Measurements from ENCODE around the gene SEL1L3.

The SEL1L3 gene

DNA sequence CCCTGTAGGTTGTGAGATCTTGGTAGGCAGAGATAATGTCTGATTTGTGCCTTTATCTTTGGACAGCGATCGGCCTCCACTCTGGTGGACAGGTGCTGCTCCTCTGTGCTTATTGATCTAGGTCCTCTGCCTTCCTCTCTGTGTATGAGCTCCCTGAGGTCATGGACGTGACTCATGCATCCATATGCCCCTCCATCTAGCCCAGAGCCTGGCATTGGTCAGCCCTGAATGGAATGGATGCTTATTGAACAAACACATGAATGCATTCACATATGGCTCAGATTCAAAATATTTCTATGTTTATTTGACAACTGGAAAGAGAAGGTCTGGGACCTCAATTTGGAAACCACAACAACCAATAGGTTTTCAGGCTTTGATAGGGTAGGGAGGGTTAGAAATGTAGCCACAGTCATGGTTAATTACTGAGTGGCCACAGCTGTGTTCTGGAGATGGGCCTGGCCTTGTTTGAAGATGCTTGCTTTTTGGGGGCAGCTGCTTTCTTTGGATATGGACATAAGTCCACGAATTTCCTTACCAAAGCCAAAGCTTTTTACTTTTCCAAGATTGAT lies 76.2 kb downstream of the SEL1L3 start:
- no peak overlapping the region for H3K27ac ChIP-seq
- TF ChIP-seq, protein P1, sequence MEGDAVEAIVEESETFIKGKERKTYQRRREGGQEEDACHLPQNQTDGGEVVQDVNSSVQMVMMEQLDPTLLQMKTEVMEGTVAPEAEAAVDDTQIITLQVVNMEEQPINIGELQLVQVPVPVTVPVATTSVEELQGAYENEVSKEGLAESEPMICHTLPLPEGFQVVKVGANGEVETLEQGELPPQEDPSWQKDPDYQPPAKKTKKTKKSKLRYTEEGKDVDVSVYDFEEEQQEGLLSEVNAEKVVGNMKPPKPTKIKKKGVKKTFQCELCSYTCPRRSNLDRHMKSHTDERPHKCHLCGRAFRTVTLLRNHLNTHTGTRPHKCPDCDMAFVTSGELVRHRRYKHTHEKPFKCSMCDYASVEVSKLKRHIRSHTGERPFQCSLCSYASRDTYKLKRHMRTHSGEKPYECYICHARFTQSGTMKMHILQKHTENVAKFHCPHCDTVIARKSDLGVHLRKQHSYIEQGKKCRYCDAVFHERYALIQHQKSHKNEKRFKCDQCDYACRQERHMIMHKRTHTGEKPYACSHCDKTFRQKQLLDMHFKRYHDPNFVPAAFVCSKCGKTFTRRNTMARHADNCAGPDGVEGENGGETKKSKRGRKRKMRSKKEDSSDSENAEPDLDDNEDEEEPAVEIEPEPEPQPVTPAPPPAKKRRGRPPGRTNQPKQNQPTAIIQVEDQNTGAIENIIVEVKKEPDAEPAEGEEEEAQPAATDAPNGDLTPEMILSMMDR (conservative IDR thresholded peaks at IDR 0.05): no peak

DNA sequence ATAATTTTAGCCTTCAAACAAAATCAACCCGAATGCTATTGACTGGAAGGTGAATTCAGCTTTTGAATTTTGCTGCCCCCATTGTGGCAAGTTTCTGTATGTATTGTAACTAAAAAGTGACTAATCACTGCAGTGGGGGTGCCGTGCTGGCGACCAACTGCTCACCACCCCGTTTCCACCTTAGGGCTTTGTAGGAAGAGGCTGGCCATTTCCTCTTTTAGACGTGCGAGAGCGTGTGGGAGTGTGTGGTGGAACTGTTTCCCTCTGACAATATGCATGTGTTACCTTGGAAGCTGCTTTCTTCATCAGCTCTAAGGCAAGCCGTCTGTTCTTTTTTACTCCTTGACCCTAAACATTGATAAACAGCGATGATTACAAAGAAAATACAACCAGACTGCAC lies 78.8 kb downstream of the SEL1L3 start:
- TF ChIP-seq, protein P1 (conservative IDR thresholded peaks at IDR 0.05): no peak

DNA sequence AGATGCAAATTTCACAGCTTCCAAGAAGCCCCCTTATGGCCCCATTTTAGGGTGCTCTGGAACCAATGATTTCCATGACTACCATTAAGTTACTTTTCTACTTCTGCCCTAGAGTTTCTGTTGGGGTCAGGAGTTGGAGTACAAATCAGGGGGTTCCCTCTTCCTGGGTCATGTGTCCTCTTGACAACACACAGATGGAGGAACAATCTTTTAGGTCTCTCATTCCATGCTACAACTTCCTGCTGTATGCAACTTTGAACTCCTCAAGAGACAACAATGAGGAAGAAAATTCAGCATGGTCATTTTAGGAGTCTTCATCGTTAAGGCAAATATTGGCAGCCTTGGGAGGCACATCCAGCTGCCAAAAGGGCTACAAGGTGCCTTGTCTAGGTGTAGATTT lies 79.7 kb downstream of the SEL1L3 start:
- no peak overlapping the region for H3K27ac ChIP-seq

More for the DNA sequence above, 78.8 kb downstream of the SEL1L3 start:
- H3K27ac ChIP-seq: no peak overlapping the region

DNA sequence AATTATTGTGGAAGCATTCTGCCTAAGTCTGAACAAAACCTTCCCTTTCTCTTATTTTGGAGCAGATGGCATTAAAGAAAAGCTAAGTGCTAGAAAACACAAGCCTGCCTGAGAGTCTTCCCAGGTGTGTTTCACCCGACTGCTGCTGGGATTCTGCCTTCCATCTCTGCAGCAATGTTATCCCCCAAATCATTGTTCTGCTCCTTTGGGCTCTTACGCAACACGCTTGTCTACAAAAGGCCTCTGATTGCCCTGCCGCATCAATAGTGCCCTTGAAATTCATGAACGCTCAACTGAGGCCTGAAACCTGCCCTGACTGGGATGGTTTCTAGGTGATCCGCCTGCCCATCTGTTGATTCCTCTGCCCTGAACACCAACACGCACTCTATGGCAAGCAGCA lies 80.3 kb downstream of the SEL1L3 start:
- no peak overlapping the region for H3K27ac ChIP-seq
- TF ChIP-seq, protein P1 (conservative IDR thresholded peaks at IDR 0.05): no peak

More for the DNA sequence above, 79.7 kb downstream of the SEL1L3 start:
- TF ChIP-seq, protein P1 (conservative IDR thresholded peaks at IDR 0.05): no peak

DNA sequence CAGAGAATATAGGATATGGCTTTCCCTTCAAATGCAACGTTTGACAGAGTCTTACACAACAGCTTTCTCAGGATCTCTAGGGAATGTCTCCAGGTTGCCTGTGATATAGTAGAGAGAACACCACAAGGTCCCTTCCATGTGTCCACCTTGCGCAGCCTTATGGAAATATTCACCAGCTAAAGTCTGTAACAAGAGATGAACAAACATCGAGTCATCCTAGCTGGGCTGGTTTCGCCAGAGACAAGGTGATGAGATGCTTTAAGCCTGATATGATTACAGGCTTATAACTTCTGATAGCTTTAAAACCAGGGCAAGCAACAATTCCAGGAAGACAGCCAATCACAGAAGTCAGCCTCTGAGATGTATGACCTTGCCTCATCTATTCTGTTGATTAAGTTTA lies 83.8 kb downstream of the SEL1L3 start:
- TF ChIP-seq, protein P1 (conservative IDR thresholded peaks at IDR 0.05): no peak
- no peak overlapping the region for H3K27ac ChIP-seq

DNA sequence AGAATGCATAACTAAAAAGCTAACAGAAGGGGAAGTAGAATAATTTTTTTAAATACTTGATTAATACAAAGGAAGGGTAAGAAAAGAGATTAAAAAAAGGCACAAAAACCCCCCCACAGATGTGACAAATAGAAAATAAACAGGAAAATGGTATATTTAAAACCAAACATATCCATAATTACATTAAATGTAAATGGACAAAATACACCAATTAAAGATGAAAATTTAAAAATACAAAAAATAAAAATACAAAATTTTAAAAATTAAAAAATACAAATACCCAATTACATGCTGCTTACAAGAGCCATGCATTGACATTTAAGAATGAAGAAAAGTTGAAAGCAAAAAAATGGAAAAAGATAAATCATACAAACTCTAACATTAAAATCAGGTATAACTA lies 86.0 kb downstream of the SEL1L3 start:
- no peak overlapping the region for H3K27ac ChIP-seq

DNA sequence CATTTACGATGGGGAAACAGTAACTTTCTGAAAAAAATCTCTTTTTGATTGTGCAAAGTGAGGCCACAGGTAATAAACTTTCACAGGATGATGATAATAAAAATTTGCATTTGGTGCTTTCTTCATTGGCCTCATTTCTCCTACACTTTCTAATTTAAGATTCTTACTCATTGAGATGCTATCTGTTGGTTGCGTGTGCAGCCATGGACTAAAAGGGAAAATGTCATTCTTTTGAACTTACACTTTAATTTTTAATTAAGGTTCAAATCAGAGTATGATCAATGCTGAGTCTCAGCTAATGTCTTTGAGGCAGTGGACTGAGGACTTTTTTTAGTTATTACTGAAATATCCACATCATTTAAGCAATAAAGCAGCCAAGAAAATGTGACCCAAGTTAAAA lies 87.6 kb downstream of the SEL1L3 start:
- TF ChIP-seq, protein P1 (conservative IDR thresholded peaks at IDR 0.05): no peak
- H3K27ac ChIP-seq: no peak overlapping the region

More for the DNA sequence above, 86.0 kb downstream of the SEL1L3 start:
- TF ChIP-seq, protein P1 (conservative IDR thresholded peaks at IDR 0.05): no peak
